H1 (cell line): Measurements from ENCODE around the gene CAD.

Experiments
- EGR1 ChIP-seq: IDR thresholded peaks from 2 replicates; pipeline ENCODE4 v1.6.1; 2011; ENCODE audit warnings: low read depth, low read length, borderline replicate concordance
- GABPA ChIP-seq: IDR thresholded peaks from 2 replicates; pipeline ENCODE4 v1.6.1; 2011; ENCODE audit warnings: mild to moderate bottlenecking, low read length, moderate library complexity, borderline replicate concordance; ENCODE audit not compliant: insufficient read depth
- POLR2A ChIP-seq, 2 experiments: IDR thresholded peaks; 1 replicate in 1 of 2; 2 replicates in 1 of 2; pipeline ENCODE4 v1.6.1; 2011; ENCODE audit warnings: low read depth in 2 of 2, low read length in 2 of 2, mild to moderate bottlenecking in 2 of 2; ENCODE audit errors: control extremely low read depth in 1 of 2
- POLR2AphosphoS5 ChIP-seq: IDR thresholded peaks from 2 replicates; pipeline ENCODE4 v1.6.1; 2011; ENCODE audit warnings: low read depth, low read length
- RBBP5 ChIP-seq: IDR thresholded peaks from 2 replicates; pipeline ENCODE4 v1.7.1; 2012; ENCODE audit warnings: low read depth, mild to moderate bottlenecking, inconsistent platforms, low read length, moderate library complexity, borderline replicate concordance
- SIN3A ChIP-seq, 2 experiments: IDR thresholded peaks in 1 of 2; conservative IDR thresholded peaks in 1 of 2; 2 replicates each; pipeline ENCODE4 v1.6.1; 2011 to 2012; ENCODE audit warnings: low read length in 2 of 2, improper control_type of control experiment in 1 of 2, low read depth in 1 of 2, mild to moderate bottlenecking in 1 of 2
- SIRT6 ChIP-seq: IDR thresholded peaks from one replicate; pipeline ENCODE4 v1.7.1; 2012; ENCODE audit warnings: low read length, inconsistent platforms
- TEAD4 ChIP-seq: IDR thresholded peaks from 2 replicates; pipeline ENCODE4 v1.6.1; 2012; ENCODE audit warnings: low read depth, low read length, inconsistent platforms, mixed read lengths
- TF ChIP-seq, protein P1 (sequence below), 3 experiments: IDR thresholded peaks; 1 replicate in 2 of 3; 2 replicates in 1 of 3; pipeline versions ENCODE4 v1.5.1 to v1.6.1; 2011; ENCODE audit warnings: low read length in 3 of 3, mild to moderate bottlenecking in 3 of 3, inconsistent platforms in 2 of 3, low read depth in 1 of 3, moderate library complexity in 1 of 3; ENCODE audit not compliant: insufficient read depth in 1 of 3; ENCODE audit errors: control extremely low read depth in 1 of 3
- TF ChIP-seq, protein P2 (sequence below): IDR thresholded peaks from 2 replicates; pipeline ENCODE4 v1.6.1; 2011; ENCODE audit warnings: low read length, improper control_type of control experiment
- TF ChIP-seq, protein P3 (sequence below): IDR thresholded peaks from 2 replicates; pipeline ENCODE4 v1.6.1; 2011; ENCODE audit warnings: low read depth, mild to moderate bottlenecking, low read length; ENCODE audit not compliant: insufficient read depth

DNA sequence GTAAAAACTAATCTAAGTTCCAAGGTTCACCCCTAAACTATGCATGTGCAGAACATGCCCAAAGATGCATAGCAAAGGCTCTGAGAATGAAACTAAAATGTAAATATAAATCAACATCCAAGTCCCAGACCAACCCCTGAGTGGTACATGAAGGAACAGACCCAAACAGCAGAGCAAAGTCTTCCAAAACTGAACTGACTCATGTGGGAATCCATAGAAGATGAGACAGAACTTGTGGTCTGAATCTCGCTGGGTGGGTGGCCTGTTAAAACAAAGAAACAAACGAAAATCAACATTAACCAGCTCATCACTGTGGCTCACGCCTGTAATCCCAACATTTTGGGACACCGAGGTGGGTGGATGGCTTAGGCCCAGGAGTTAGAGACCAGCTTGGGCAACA is 34.8 kb upstream of the CAD start:
- TF ChIP-seq, protein P1, sequence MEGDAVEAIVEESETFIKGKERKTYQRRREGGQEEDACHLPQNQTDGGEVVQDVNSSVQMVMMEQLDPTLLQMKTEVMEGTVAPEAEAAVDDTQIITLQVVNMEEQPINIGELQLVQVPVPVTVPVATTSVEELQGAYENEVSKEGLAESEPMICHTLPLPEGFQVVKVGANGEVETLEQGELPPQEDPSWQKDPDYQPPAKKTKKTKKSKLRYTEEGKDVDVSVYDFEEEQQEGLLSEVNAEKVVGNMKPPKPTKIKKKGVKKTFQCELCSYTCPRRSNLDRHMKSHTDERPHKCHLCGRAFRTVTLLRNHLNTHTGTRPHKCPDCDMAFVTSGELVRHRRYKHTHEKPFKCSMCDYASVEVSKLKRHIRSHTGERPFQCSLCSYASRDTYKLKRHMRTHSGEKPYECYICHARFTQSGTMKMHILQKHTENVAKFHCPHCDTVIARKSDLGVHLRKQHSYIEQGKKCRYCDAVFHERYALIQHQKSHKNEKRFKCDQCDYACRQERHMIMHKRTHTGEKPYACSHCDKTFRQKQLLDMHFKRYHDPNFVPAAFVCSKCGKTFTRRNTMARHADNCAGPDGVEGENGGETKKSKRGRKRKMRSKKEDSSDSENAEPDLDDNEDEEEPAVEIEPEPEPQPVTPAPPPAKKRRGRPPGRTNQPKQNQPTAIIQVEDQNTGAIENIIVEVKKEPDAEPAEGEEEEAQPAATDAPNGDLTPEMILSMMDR (IDR thresholded peaks at IDR 0.05; ENCODE audit: control extremely low read depth in 1 of 3, insufficient read depth in 1 of 3, low read depth in 1 of 3, low read length in 3 of 3): no peak
- TF ChIP-seq TEAD4: no peak
- TF ChIP-seq SIN3A (conservative IDR thresholded peaks at IDR 0.05 in 1 of 2, IDR thresholded peaks at IDR 0.05 in 1 of 2; ENCODE audit: low read depth in 1 of 2, low read length in 2 of 2): no peak
- TF ChIP-seq EGR1: no peak
- no peak for TF ChIP-seq SIRT6
- TF ChIP-seq, protein P2, sequence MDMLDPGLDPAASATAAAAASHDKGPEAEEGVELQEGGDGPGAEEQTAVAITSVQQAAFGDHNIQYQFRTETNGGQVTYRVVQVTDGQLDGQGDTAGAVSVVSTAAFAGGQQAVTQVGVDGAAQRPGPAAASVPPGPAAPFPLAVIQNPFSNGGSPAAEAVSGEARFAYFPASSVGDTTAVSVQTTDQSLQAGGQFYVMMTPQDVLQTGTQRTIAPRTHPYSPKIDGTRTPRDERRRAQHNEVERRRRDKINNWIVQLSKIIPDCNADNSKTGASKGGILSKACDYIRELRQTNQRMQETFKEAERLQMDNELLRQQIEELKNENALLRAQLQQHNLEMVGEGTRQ: no peak
- no peak for TF ChIP-seq POLR2AphosphoS5
- TF ChIP-seq, protein P3, sequence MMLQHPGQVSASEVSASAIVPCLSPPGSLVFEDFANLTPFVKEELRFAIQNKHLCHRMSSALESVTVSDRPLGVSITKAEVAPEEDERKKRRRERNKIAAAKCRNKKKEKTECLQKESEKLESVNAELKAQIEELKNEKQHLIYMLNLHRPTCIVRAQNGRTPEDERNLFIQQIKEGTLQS: no peak
- TF ChIP-seq RBBP5: no peak
- TF ChIP-seq GABPA: no peak
- no peak for TF ChIP-seq POLR2A (IDR thresholded peaks at IDR 0.05; ENCODE audit: control extremely low read depth in 1 of 2, low read depth in 2 of 2, low read length in 2 of 2)
